Right lobe of liver (tissue), 4 donors: ENCODE results near the gene RNF166.

Source experiments
- CTCF ChIP-seq, 4 donors: fragments of 200-600 bp in 3 of 4; fragments of 450-650 bp in 1 of 4; IDR thresholded peaks; one replicate each; pipeline versions ENCODE4 v1.5.1 to v1.8.0; 2016 to 2022; ENCODE audit warnings: antibody characterized with exemption in 4 of 4, mild to moderate bottlenecking in 2 of 4
- POLR2A ChIP-seq: fragments of 450-650 bp; IDR thresholded peaks from one replicate; pipeline ENCODE4 v1.6.1; 2017; ENCODE audit warnings: antibody characterized with exemption, mild to moderate bottlenecking
- donor health status: DM: no; HTN: no; CAD: no.
- donor health status: DM: no; HTN: no; CAD: no.
- donor health status: DM: no; HTN: yes; CAD: no.

- TF ChIP-seq POLR2A (no peak), CTCF (IDR thresholded peaks at IDR 0.05) (no peak)
Observed at GRCh38 chr16:88673716-88674379, 32.4 kb downstream of the RNF166 start.
